AG04450 (cell line): Measurements from ENCODE around the gene PRKCZ. TPM values are rescaled to one million over a fixed set of nuclear protein-coding genes. Genes with fewer than 3 reads are reported as not detected.

Experiments
- CTCF ChIA-PET: fragments of 300-600, 350-600 bp; formaldehyde crosslinking; extraction: SDS; loops from one replicate; lab custom pipeline; 2022; ENCODE audit warnings: antibody characterized with exemption, inconsistent platforms; lab: Charles Lee
- POLR2A ChIA-PET: fragments of 350-600 bp; formaldehyde crosslinking; extraction: SDS; loops from one replicate; lab custom pipeline; 2021; ENCODE audit warnings: antibody characterized with exemption, inconsistent platforms; lab: Yijun Ruan, JAX
- DNase-seq: peaks from one replicate; pipeline ENCODE4 v3.0.0-alpha.2; 2011; ENCODE audit warnings: low read depth, low spot score
- H3K27ac ChIP-seq: one replicate; pipeline ENCODE4 v1.5.1; 2012; ENCODE audit warnings: low read depth, low read length, control low read depth
- H3K27me3 ChIP-seq: one replicate; pipeline ENCODE4 v1.6.0; 2012; ENCODE audit warnings: low read length; ENCODE audit not compliant: control insufficient read depth, insufficient read depth
- H3K4me3 ChIP-seq: 2 replicates; pipeline ENCODE4 v1.5.1; 2011; ENCODE audit warnings: mild to moderate bottlenecking, low read depth, low read length, control low read depth
- H3K9me3 ChIP-seq: 2 replicates; pipeline ENCODE4 v1.5.1; 2012; ENCODE audit warnings: low read length; ENCODE audit not compliant: control insufficient read depth, insufficient read depth
- polyA plus RNA-seq: library from polyadenylated mRNA; depleted of rRNA; stranded (reverse); fragments of >200 nt; gene quantifications from 2 replicates; pipeline ENCODE4 v1.2.3, GENCODE V29; 2011
- TF ChIP-seq, protein P1 (sequence below): IDR thresholded peaks from 2 replicates; pipeline ENCODE4 v1.5.1; 2011; ENCODE audit warnings: low read depth, low read length, control low read depth, inconsistent platforms

Gene PRKCZ
- polyA plus RNA-seq, 1 experiment = 3.0 TPM

DNA sequence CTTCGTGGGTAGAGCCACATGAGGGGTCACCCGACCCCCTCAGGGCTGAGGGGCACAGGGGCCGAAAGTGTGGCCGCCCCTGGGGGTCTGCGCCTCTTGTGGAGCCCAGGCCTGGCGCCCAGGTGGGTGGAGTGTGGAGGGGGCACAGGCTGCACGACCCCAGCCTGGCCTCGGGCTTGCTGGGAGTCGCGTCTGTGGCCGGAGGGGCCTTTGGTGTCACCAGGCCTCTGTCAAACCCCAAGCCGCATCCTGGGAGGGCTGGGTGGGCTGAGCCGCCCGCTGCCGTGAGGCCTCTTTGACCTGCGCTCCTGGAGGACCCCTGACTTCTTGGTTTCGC is 83.6 kb downstream of the PRKCZ start:
- ChIA-PET CTCF (interaction anchor here (1.0 to 1.5 kb wide), 2 partner anchors 41 to 61 kb away, joined by 4 to 9 read pairs; partner anchors contain the start of gene FAAP20), POLR2A (interaction anchor here (0.6 kb wide), 1 partner anchor 45 kb away, joined by 3 read pairs; no protein-coding TSS in a partner anchor)
- peak overlapping the region; percentile 52 for H3K27ac ChIP-seq

DNA sequence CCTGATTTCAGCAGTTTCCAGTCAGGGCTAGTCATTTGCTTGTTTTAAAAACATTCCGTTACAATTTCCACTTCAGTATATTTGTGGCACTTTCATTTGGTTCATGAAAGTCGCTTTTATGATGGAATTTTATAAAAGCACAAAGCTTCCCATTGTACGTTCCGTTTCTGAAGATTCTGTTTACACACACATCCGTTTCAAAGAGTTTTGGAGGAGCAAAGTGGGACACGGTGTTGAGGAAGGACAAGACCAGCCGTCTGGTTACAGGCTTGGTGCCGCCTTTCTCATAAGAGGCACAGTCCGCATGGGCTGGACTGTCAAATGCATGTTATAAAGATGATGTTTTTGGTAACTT is 84.0 kb downstream of the PRKCZ start:
- ChIA-PET CTCF (no interaction called here), POLR2A (no interaction called here)
- Histone ChIP-seq H3K27ac (peak overlapping the region; percentile 52), H3K27me3 (peaks cover 6% of the 10 kb centered on the region), H3K4me3 (no peak overlapping the region), H3K9me3 (no peaks in the 10 kb centered on the region; the same call in 1 of the 2 replicates)
- DNase-seq = no peak
- TF ChIP-seq, protein P1, sequence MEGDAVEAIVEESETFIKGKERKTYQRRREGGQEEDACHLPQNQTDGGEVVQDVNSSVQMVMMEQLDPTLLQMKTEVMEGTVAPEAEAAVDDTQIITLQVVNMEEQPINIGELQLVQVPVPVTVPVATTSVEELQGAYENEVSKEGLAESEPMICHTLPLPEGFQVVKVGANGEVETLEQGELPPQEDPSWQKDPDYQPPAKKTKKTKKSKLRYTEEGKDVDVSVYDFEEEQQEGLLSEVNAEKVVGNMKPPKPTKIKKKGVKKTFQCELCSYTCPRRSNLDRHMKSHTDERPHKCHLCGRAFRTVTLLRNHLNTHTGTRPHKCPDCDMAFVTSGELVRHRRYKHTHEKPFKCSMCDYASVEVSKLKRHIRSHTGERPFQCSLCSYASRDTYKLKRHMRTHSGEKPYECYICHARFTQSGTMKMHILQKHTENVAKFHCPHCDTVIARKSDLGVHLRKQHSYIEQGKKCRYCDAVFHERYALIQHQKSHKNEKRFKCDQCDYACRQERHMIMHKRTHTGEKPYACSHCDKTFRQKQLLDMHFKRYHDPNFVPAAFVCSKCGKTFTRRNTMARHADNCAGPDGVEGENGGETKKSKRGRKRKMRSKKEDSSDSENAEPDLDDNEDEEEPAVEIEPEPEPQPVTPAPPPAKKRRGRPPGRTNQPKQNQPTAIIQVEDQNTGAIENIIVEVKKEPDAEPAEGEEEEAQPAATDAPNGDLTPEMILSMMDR = no peak

More for the DNA sequence above, 83.6 kb downstream of the PRKCZ start:
- TF ChIP-seq, protein P1 = no peak
- DNase-seq = no peak
- Histone ChIP-seq H3K9me3 (no peaks in the 10 kb centered on the region; the same call in 1 of the 2 replicates), H3K4me3 (peak overlapping the region; percentile 53), H3K27me3 (peaks cover 6% of the 10 kb centered on the region)

DNA sequence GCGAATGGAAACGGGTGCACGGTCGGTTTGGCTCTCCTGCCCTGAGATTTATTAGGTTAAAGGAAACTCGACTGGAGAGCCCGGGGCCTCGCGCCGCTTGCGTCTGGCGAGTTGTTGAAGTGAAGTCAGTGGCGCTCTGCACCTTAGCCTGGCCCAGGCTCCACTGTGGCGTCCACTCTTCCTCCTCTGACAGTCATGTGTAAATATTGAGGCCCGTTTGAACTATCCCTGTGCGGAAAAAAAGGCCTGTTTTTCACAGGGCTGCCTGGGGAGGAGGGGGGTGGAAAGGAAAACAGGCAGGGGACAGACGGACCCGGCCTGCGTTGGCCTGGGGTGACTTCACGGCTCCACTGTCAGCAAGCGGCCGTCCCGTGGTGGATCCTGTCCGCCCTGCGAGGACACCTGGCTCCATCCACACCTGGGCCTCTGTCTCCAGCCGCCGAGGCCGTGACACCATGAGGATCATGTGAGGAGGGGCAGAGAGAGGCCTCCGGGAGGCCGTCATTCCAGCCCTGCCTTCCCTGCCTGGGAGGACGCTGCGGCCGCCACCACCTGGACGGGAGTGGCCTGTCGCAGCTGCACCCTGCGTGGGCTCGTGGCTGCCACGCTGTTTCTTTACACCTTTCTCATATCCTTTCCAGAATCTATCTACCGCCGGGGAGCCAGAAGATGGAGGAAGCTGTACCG is 84.6 kb downstream of the PRKCZ start:
- TF ChIP-seq, protein P1 = no peak
- H3K27me3 ChIP-seq = peaks cover 6% of the 10 kb centered on the region
- peak overlapping the region; percentile 31 for H3K27ac ChIP-seq
- no peaks in the 10 kb centered on the region; the same call in 1 of the 2 replicates for H3K9me3 ChIP-seq
- DNase-seq = no peak
- H3K4me3 ChIP-seq = no peak overlapping the region
- ChIA-PET POLR2A (no interaction called here), CTCF (interaction anchor here (1.5 kb wide), 1 partner anchor 40 kb away, joined by 8 read pairs; no protein-coding TSS in a partner anchor)

DNA sequence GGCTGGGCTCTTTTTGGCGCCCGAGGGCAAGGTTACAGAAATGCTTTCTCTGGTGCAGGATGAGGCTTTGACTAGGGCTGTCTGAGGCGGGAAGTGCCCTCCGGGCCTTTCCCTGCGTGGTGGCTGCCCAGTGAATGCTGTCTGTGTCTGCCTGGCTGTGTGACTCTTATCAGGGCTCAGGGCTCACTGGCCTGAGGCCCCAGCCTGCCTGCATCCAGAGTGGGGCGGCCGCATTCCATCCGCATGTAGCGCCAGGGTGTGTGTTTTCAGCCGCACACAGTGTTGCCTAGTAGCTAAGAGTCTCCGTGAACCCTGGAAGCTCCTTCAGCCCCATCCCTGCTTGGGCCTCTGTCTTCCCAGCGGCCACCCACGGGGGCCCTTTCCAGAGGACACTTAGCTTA is 85.2 kb downstream of the PRKCZ start:
- Histone ChIP-seq H3K4me3 (no peak overlapping the region), H3K27ac (peak overlapping the region; percentile 31), H3K9me3 (no peaks in the 10 kb centered on the region; the same call in 1 of the 2 replicates), H3K27me3 (peaks cover 6% of the 10 kb centered on the region)
- CTCF ChIA-PET = interaction anchor here (1.5 kb wide), 1 partner anchor 39 kb away, joined by 8 read pairs; no protein-coding TSS in a partner anchor
- POLR2A ChIA-PET = no interaction called here
- TF ChIP-seq, protein P1 = no peak
- DNase-seq = no peak

DNA sequence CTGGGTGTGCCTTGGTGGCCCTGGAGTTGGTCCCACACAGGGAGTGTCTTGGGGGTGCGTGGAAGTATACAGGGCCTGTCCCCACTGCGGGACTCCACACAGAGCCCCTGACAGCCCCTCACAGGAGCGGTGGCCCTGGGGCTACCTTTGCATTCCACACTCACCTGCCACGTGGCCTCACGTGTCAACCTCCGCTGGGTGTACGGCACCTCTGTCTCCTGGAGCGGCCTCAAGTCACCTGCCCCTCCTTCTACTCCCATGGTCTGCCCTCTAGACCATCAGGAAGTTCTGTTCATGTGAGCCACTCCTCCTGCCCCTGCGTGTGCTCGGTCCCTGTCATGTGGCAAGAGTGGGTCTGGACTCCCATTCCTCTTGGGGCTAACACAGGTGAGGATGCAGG is 85.7 kb downstream of the PRKCZ start:
- ChIA-PET POLR2A (no interaction called here), CTCF (interaction anchor here (1.5 kb wide), 1 partner anchor 39 kb away, joined by 8 read pairs; no protein-coding TSS in a partner anchor)
- H3K27ac ChIP-seq = peak overlapping the region; percentile 21

More for the DNA sequence above, 85.7 kb downstream of the PRKCZ start:
- peaks cover 6% of the 10 kb centered on the region for H3K27me3 ChIP-seq
- H3K4me3 ChIP-seq = no peak overlapping the region
- no peak for DNase-seq
- TF ChIP-seq, protein P1 = no peak
- H3K9me3 ChIP-seq = no peaks in the 10 kb centered on the region; the same call in 1 of the 2 replicates
